HepG2 (cell line): Measurements from ENCODE around the gene ZDHHC8. TPM values are rescaled to one million over a fixed set of nuclear protein-coding genes. Genes with fewer than 3 reads are reported as not detected.

Source experiments
- ATAC-seq: fragments of 200-7000 bp; cut with Tn5 transposase; 3 replicates; pipeline ENCODE4 v1.9.1; 2020; ENCODE audit warnings: mild to moderate bottlenecking, moderate library complexity
- BruUV-seq: library from RNA; stranded (reverse); fragments of 400-500 nt; replicated peaks from 2 replicates; lab custom pipeline; 2021; lab: Mats Ljungman, UMichigan
- CTCF ChIA-PET: fragments of 300-600 bp; formaldehyde crosslinking; extraction: SDS; loops from one replicate; lab custom pipeline; 2021; ENCODE audit warnings: low total read pairs, inconsistent platforms, low intra/inter-chr PET ratio; lab: Yijun Ruan, JAX
- POLR2A ChIA-PET: fragments of 350-600 bp; sonication (Branson Sonifier 250); formaldehyde crosslinking; loops from one replicate; lab custom pipeline; 2020; ENCODE audit warnings: antibody characterized with exemption, inconsistent platforms; lab: Yijun Ruan, JAX
- DNase-seq: peaks from one replicate; pipeline ENCODE4 v3.0.0-alpha.2; 2015; ENCODE audit warnings: low spot score
- FAIRE-seq: peaks from 3 replicates; lab custom pipeline; 2011; peaks lifted over from hg19 to GRCh38; lab: Jason Lieb, UNC
- H2AFZ ChIP-seq: one replicate; pipeline ENCODE4 v1.6.1; 2011; ENCODE audit warnings: low read length, inconsistent platforms
- H3K27ac ChIP-seq: fragments of 300-600 bp; 3 replicates; pipeline ENCODE4 v1.8.0; 2011; ENCODE audit warnings: mixed run types, mild to moderate bottlenecking, mixed read lengths, low read length, inconsistent platforms; ENCODE audit not compliant: insufficient read depth; ENCODE audit errors: extremely low read length
- H3K27me3 ChIP-seq, 2 experiments: fragments of 200-600 bp in 1 of 2; 2 replicates in 1 of 2; 3 replicates in 1 of 2; pipeline versions ENCODE4 v1.6.0 to v1.8.0; 2011; ENCODE audit warnings: low read length in 2 of 2, mild to moderate bottlenecking in 2 of 2, moderate library complexity in 2 of 2, inconsistent platforms in 1 of 2; ENCODE audit not compliant: insufficient read depth in 2 of 2, control insufficient read depth in 1 of 2
- H3K36me3 ChIP-seq, 2 experiments: fragments of 200-600 bp in 1 of 2; replicated peaks in 1 of 2; 2 replicates in 1 of 2; 3 replicates in 1 of 2; pipeline versions ENCODE4 v1.5.1 to v1.8.0; 2011; ENCODE audit warnings: low read length in 2 of 2, inconsistent platforms in 1 of 2; ENCODE audit not compliant: insufficient read depth in 2 of 2, control insufficient read depth in 1 of 2
- H3K4me1 ChIP-seq: 2 replicates; pipeline ENCODE4 v1.5.1; 2012; ENCODE audit warnings: low read length, inconsistent platforms; ENCODE audit not compliant: insufficient read depth
- H3K4me2 ChIP-seq: 2 replicates; pipeline ENCODE4 v1.6.0; 2011; ENCODE audit warnings: low read depth, low read length, inconsistent platforms
- H3K4me3 ChIP-seq, 3 experiments: fragments of 200-600 bp in 1 of 3; sonication (generic), shearing (Covaris generic) in 1 of 3; replicated peaks in 1 of 3; 2 replicates each; pipeline ENCODE4 v1.5.1; 2011 to 2016; ENCODE audit warnings: low read length in 3 of 3, inconsistent platforms in 2 of 3, low read depth in 2 of 3, mild to moderate bottlenecking in 2 of 3, control low read depth in 1 of 3, mixed read lengths in 1 of 3; ENCODE audit not compliant: insufficient read depth in 1 of 3
- H3K79me2 ChIP-seq: one replicate; pipeline ENCODE4 v1.6.1; 2011; ENCODE audit warnings: low read length, inconsistent platforms; ENCODE audit not compliant: insufficient read depth
- H3K9ac ChIP-seq: 2 replicates; pipeline ENCODE4 v1.6.0; 2011; ENCODE audit warnings: mild to moderate bottlenecking, low read depth, low read length, inconsistent platforms; ENCODE audit not compliant: insufficient read depth
- H3K9me3 ChIP-seq: 2 replicates; pipeline ENCODE4 v1.5.1; 2012; ENCODE audit warnings: mild to moderate bottlenecking, low read length
- H4K20me1 ChIP-seq: 2 replicates; pipeline ENCODE4 v1.6.0; 2011; ENCODE audit warnings: inconsistent platforms, mild to moderate bottlenecking, low read length, moderate library complexity; ENCODE audit not compliant: insufficient read depth
- ATF4 ChIP-seq, 2 experiments: fragments of 450-650 bp in 1 of 2; sonication (generic) in 1 of 2; formaldehyde crosslinking; IDR thresholded peaks; 2 replicates each; pipeline versions ENCODE4 v1.5.0 to v1.8.0; 2020 to 2022; ENCODE audit warnings: mild to moderate bottlenecking in 1 of 2, missing genetic modification reagents in 1 of 2
- ATF7-NPFF ChIP-seq: sonication (generic); formaldehyde crosslinking; IDR thresholded peaks from 2 replicates; pipeline ENCODE4 v1.8.1; 2023; ENCODE audit warnings: mild to moderate bottlenecking, low read depth, missing genetic modification reagents, moderate library complexity
- CERS6 ChIP-seq: sonication (generic); formaldehyde crosslinking; IDR thresholded peaks from 2 replicates; pipeline ENCODE4 v1.5.0; 2020; ENCODE audit warnings: missing genetic modification reagents
- HOXA3 ChIP-seq: sonication (generic); formaldehyde crosslinking; IDR thresholded peaks from 2 replicates; pipeline ENCODE4 v1.5.0; 2020; ENCODE audit warnings: missing genetic modification reagents
- SOX6 ChIP-seq, 2 experiments: fragments of 450-650 bp in 1 of 2; sonication (generic) in 1 of 2; formaldehyde crosslinking in 1 of 2; IDR thresholded peaks; 2 replicates each; pipeline versions ENCODE4 v1.4.0 to v1.6.1; 2017 to 2020; ENCODE audit warnings: antibody characterized with exemption in 1 of 2, mild to moderate bottlenecking in 1 of 2, missing genetic modification reagents in 1 of 2
- ZBTB7A ChIP-seq: sonication (generic); formaldehyde crosslinking; IDR thresholded peaks from 2 replicates; pipeline ENCODE4 v1.8.0; 2022; ENCODE audit warnings: mild to moderate bottlenecking, missing genetic modification reagents
- WGBS: methylation state at CpG from one replicate; pipeline ENCODE4 v1.1.6; 2017; ENCODE audit warnings: low lambda C conversion rate; 5-methylcytosine and 5-hydroxymethylcytosine counted together
- in situ Hi-C: cut with HindIII; loops from 2 replicates; pipeline ENCODE4 v1.10.0; 2017; ENCODE audit warnings: low pct_unique_long_range_greater_than_20kb; ENCODE audit not compliant: extremely low pct_ligation_motif_present
- intact Hi-C: fragments of 100-400 bp; cut with micrococcal nuclease; formaldehyde crosslinking; loops from one replicate; pipeline ENCODE4 v1.10.0; 2022; ENCODE audit not compliant: unreplicated experiment
- polyA plus RNA-seq, 8 experiments: library from polyadenylated mRNA; depleted of rRNA in 3 of 8; stranded (reverse) in 7 of 8; unstranded in 1 of 8; fragments of >200 nt; fragmentation: Illumina TruSeq in 4 of 8; extraction: Trizol in 4 of 8; gene quantifications; 2 replicates each; pipeline versions ENCODE4 v1.2.1 to v1.2.3, GENCODE V29; 2011 to 2016; ENCODE audit warnings: low read depth in 4 of 8, missing spikeins in 1 of 8, mixed read lengths in 1 of 8; ENCODE audit not compliant: insufficient read depth in 1 of 8
- total RNA-seq, 5 experiments: library from RNA; depleted of rRNA; stranded (reverse); fragments of >200 nt; fragmentation: Illumina TruSeq; extraction: Trizol; gene quantifications; 2 replicates each; pipeline ENCODE4 v1.2.3, GENCODE V29; 2016; ENCODE audit warnings: low read depth in 1 of 5
- TF ChIP-seq, protein P1 (sequence below): sonication (generic); formaldehyde crosslinking; IDR thresholded peaks from 2 replicates; pipeline ENCODE4 v1.4.0; 2020; ENCODE audit warnings: missing genetic modification reagents

The ZDHHC8 gene
- total and polyA plus RNA-seq, 2 of the 13 experiments (the other 11 are each of a cell fraction or from before 2014, with no cell fraction given): 7.5 to 21.3 TPM

- peaks cover 10% of the 10 kb centered on the region for H3K79me2 ChIP-seq
- no TSS peak for BruUV-seq
- ATAC-seq (no peak), DNase-seq (no peak), FAIRE-seq (no peak)
- no peaks in the 10 kb centered on the region for H3K9me3 ChIP-seq
- no peak overlapping the region for H3K27ac ChIP-seq
- ChIA-PET CTCF (no interaction called here), POLR2A (no interaction called here)
- no peak overlapping the region for H2AFZ ChIP-seq
- no peak overlapping the region for H3K4me2 ChIP-seq
- intact Hi-C loops: no loop called here
- in situ Hi-C loops: no loop called here
- TF ChIP-seq ZBTB7A (no peak), SOX6 (IDR thresholded peaks at IDR 0.05) (no peak), SOX6 (CRISPR knock-in tag; IDR thresholded peaks at IDR 0.05) (no peak), HOXA3 (CRISPR knock-in tag) (no peak), ATF4 (CRISPR knock-in tag; IDR thresholded peaks at IDR 0.05) (no peak), CERS6 (CRISPR knock-in tag) (no peak), ATF7-NPFF (CRISPR knock-in tag) (no peak)
- TF ChIP-seq, protein P1, sequence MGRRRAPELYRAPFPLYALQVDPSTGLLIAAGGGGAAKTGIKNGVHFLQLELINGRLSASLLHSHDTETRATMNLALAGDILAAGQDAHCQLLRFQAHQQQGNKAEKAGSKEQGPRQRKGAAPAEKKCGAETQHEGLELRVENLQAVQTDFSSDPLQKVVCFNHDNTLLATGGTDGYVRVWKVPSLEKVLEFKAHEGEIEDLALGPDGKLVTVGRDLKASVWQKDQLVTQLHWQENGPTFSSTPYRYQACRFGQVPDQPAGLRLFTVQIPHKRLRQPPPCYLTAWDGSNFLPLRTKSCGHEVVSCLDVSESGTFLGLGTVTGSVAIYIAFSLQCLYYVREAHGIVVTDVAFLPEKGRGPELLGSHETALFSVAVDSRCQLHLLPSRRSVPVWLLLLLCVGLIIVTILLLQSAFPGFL (CRISPR knock-in tag): no peak
- no peaks in the 10 kb centered on the region for H4K20me1 ChIP-seq
- H3K4me1 ChIP-seq: peaks cover 8% of the 10 kb centered on the region; the same call in 1 of the 2 replicates
- no peaks in the 10 kb centered on the region for H3K27me3 ChIP-seq
- 97% methylated on average over 7 of the region's 7 CpGs for WGBS
- no peak overlapping the region for H3K4me3 ChIP-seq
- no peak overlapping the region for H3K9ac ChIP-seq
- H3K36me3 ChIP-seq: peaks cover 55 to 94% of the 10 kb centered on the region in 2 experiments
These were observed 26.0 kb upstream of the ZDHHC8 start for GRCh38 chr22:20105456-20106204.
